Activated CD4-positive, alpha-beta T cell treated with anti-CD3 and anti-CD28 coated beads for 24 hours (primary cell): ENCODE results near the gene EBF3.

Experiments
- DNase-seq, 2 donors: peaks; one replicate each; pipeline ENCODE4 v3.0.0-alpha.2; 2020; ENCODE audit warnings: low read depth in 2 of 2

Gene EBF3

GRCh38 chr10:129799942-129800341 lies 164.1 kb downstream of the EBF3 start:
- no peak for DNase-seq

DNA sequence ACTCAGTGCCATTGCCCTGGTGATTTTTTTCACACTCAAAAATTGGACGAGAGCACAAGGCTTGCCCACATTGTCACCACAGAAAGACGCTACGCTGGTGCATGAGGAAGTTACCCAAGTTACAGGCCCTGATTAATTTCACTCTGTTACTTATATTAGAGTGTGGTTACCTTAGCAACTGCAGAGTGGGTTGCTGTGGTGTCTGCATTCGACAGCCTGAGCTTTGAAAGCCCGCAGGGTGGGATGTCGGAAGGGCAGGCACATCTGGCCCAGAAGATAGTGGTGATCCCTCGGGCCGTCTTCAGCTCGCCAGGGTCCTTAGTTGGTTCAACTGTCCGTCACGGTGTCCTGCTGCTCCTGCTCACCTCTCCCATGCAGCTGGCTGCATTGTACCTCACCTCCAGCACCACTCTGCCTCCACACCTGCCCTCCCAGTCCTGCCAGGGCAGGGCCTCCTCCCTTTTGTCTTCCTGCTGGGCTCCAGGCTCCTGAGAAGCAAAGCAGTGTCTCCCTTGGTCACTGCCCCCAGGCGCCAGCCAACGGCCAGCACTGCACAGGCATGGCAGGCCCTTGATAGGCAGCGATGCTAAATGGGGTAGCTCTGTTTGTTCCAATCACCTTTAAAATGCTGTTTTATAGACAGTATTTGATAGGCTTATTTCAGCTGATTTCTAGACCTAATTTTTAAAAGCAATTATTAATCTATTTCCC lies 167.2 kb downstream of the EBF3 start:
- no peak for DNase-seq

DNA sequence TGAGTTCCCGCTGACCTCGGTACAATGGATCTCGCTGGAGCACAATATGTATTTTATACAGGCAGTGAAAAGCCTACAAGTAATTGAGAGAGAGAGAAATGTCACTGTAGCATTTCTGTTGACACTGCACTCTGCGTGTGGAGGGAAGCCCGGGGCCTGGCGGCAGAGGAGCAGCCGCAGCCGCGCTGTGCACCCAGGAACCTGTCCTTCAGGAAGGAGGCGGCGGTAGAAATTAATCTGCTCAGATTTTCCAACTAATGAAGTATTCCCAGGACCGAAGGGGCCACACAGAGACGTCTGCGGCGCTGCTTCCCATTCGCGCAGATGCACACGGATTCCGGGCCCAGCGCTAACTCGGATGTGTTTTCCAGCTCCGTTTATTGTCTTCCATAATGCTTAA lies 170.1 kb downstream of the EBF3 start:
- no peak for DNase-seq

DNA sequence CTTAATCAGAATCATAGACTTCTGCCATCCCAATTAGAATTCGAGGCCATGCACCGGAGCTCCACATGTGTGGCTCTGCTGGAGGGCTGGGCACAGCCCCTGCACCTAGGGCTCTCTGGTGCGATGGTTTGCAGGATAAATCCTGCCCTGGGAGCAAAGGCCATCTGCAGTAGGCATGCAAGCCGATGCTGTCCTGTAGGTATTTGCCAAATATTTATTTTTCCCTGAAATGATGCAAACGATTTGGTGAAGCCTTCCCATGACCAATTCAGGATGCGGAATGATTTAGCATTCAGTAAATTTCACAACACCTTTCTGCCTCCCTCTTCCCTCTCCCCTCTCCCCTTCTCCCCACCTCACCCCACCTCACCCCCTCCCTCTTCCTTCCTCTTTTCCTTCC lies 170.6 kb downstream of the EBF3 start:
- no peak for DNase-seq

- DNase-seq = no peak
These were observed 171.2 kb downstream of the EBF3 start for GRCh38 chr10:129792864-129793263.

GRCh38 chr10:129792141-129792540 lies 171.9 kb downstream of the EBF3 start:
- DNase-seq = no peak

DNA sequence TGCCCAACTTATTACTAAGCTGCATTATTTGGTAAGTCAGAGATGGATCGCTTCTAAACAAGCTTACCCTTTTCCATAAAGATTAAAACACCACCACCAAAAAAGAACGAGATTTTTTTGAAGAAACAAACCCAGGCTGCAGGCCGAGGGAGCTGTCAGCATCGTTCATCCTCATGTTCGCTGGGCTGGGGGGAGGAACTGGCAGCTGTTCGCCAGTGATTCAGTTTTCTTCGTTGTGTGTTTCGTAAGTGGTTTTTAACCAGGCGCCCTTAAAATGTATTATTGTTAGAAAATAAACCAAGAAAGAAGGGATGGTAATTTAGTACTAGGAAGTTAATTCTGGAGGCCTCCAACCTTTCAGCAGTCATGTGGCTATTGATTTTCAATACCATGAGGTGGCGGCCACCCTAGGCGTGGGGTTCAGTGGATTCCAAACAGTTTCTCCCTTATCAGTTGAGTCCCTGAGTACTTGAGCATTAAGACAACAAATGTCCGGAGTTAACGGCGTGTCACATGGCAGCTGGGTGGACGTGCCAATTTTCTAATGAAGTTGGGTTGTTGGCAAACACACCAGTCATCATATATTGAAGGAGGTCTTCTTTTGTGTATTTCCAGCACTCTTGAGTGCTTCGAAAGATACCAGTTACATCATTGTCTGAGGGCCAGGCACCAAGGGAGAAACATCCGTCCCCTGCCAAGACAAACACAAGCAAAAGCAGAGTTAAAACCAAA lies 173.2 kb downstream of the EBF3 start:
- DNase-seq = no peak

GRCh38 chr10:129788215-129788614 lies 175.9 kb downstream of the EBF3 start:
- DNase-seq = no peak

- no peak for DNase-seq
These were observed 176.5 kb downstream of the EBF3 start for GRCh38 chr10:129787557-129787956.

DNA sequence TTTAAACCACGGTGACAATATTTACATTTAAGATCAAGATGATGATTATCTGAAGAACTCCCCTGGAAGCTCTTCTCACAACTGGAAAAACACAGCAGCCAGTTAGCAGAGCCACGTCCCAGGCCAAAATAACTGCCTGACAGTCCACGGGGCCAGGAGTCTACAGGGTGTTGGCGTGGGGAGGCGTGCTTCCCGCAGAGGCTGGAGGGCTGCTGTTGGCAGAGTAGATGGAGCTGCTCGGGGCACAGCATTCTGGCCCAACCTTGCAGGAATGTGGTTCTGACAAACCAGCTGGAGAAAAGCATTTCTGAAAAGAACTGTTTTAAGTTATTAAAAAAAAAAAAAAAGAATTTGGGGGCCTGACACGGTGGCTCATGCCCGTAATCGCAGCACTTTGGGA lies 177.9 kb downstream of the EBF3 start:
- no peak for DNase-seq

- no peak for DNase-seq
These were observed 178.5 kb downstream of the EBF3 start for GRCh38 chr10:129785536-129785981.
